CD4-positive, alpha-beta memory T cell (primary cell): ENCODE measurements around the gene ULBP2. TPM values are rescaled to one million over a fixed set of nuclear protein-coding genes. Genes with fewer than 3 reads are reported as not detected.
"Not testable (repeated sequence)": the region's sequence is repeated elsewhere in the genome, so short reads cannot be mapped to it uniquely, and the experiment has no call there.

ENCODE experiments used
- CTCF ChIA-PET: fragments of 350-600 bp; sonication (Branson Sonifier 250); formaldehyde crosslinking; loops from one replicate; lab custom pipeline; 2021; ENCODE audit warnings: inconsistent platforms; ENCODE audit not compliant: partially characterized antibody; lab: Charles Lee
- POLR2A ChIA-PET: fragments of 350-600 bp; sonication (Branson Sonifier 250); formaldehyde crosslinking; loops from one replicate; lab custom pipeline; 2021; ENCODE audit not compliant: partially characterized antibody; lab: Charles Lee
- DNase-seq, 5 donors: peaks; one replicate each; pipeline versions ENCODE4 v3.0.0 to v3.0.0-alpha.2; 2020 to 2022; ENCODE audit warnings: mixed read lengths in 1 of 5
- H3K27ac ChIP-seq: one replicate; pipeline ENCODE4 v1.7.0; 2013; ENCODE audit warnings: low read depth, low read length
- H3K27me3 ChIP-seq: 2 replicates; pipeline ENCODE4 v1.7.0; 2013; ENCODE audit warnings: mild to moderate bottlenecking, low read length, moderate library complexity; ENCODE audit not compliant: insufficient read depth
- H3K36me3 ChIP-seq: 2 replicates; pipeline ENCODE4 v1.7.0; 2013; ENCODE audit warnings: mild to moderate bottlenecking, low read length, moderate library complexity; ENCODE audit not compliant: insufficient read depth
- H3K4me1 ChIP-seq: 2 replicates; pipeline ENCODE4 v1.7.0; 2013; ENCODE audit warnings: mild to moderate bottlenecking, low read length, moderate library complexity; ENCODE audit not compliant: insufficient read depth
- H3K4me3 ChIP-seq, 2 donors: one replicate each; pipeline ENCODE4 v1.7.0; 2013; ENCODE audit warnings: low read length in 2 of 2, mild to moderate bottlenecking in 1 of 2
- H3K9me3 ChIP-seq, 2 donors: one replicate each; pipeline ENCODE4 v1.7.0; 2013; ENCODE audit warnings: low read length in 2 of 2, control low read depth in 1 of 2; ENCODE audit not compliant: control insufficient read depth in 1 of 2
- H3K27ac Mint-ChIP-seq, 7 donors: one replicate each; pipeline ENCODE4 v1.8.0; 2020 to 2021; ENCODE audit warnings: mixed read lengths in 7 of 7, mild to moderate bottlenecking in 6 of 7, inconsistent platforms in 3 of 7, moderate library complexity in 3 of 7
- H3K27me3 Mint-ChIP-seq, 2 donors: one replicate each; pipeline ENCODE4 v1.8.0; 2020 to 2021; ENCODE audit warnings: mixed read lengths in 2 of 2
- H3K36me3 Mint-ChIP-seq, 2 donors: one replicate each; pipeline ENCODE4 v1.8.0; 2020 to 2021; ENCODE audit warnings: mixed read lengths in 2 of 2, inconsistent platforms in 1 of 2, mild to moderate bottlenecking in 1 of 2
- H3K4me1 Mint-ChIP-seq, 4 donors: one replicate each; pipeline ENCODE4 v1.8.0; 2020 to 2021; ENCODE audit warnings: mixed read lengths in 4 of 4, mild to moderate bottlenecking in 1 of 4
- H3K4me3 Mint-ChIP-seq, 8 donors: one replicate each; pipeline ENCODE4 v1.8.0; 2020 to 2021; ENCODE audit warnings: mixed read lengths in 8 of 8, mild to moderate bottlenecking in 7 of 8, moderate library complexity in 6 of 8, inconsistent platforms in 3 of 8
- H3K9me3 Mint-ChIP-seq, 8 donors: one replicate each; pipeline ENCODE4 v1.8.0; 2020 to 2021; ENCODE audit warnings: mixed read lengths in 8 of 8, mild to moderate bottlenecking in 5 of 8, inconsistent platforms in 3 of 8, moderate library complexity in 1 of 8
- intact Hi-C: fragments of 100-400 bp; cut with micrococcal nuclease; formaldehyde crosslinking; loops from one replicate; pipeline ENCODE4 v1.15.1; 2023
- polyA plus RNA-seq, 2 donors: library from polyadenylated mRNA; unstranded; fragments of 300-500 nt; fragmentation: Illumina TruSeq; gene quantifications; one replicate each; pipeline ENCODE4 v1.2.3, GENCODE V29; 2021
- total RNA-seq, 2 experiments: library from RNA; stranded (reverse); gene quantifications; one replicate each; pipeline ENCODE4 v1.2.3, GENCODE V29; 2021

Gene ULBP2
- total and polyA plus RNA-seq, 4 experiments from 2014 or later = 0.28 to 1.1 TPM; not detected in 2

GRCh38 chr6:149990661-149991471 is 49.1 kb downstream of the ULBP2 start:
- H3K4me1 ChIP-seq = peaks cover 28% of the 10 kb centered on the region
- H3K27ac Mint-ChIP-seq = peak overlapping the region in 4 of 7 donors; percentile 18 to 58 (median 34)
- ChIA-PET CTCF (interaction anchor here (1.0 to 1.7 kb wide), 3 partner anchors 16 to 26 kb away, joined by 4 to 5 read pairs (median 4); no protein-coding TSS in a partner anchor), POLR2A (no interaction called here)
- peaks cover 22 to 42% (median 29%) of the 10 kb centered on the region in 4 donors for H3K4me1 Mint-ChIP-seq
- peaks cover 0 to 31% (median 15%) of the 10 kb centered on the region in 8 donors for H3K9me3 Mint-ChIP-seq
- H3K9me3 ChIP-seq = no peaks in the 10 kb centered on the region
- intact Hi-C loops = loop anchor here (1.0 to 2.0 kb wide), 2 partner anchors 14 to 26 kb away; no protein-coding TSS in a partner anchor
- peaks cover 69 to 79% of the 10 kb centered on the region in 2 donors for H3K27me3 Mint-ChIP-seq
- peak overlapping the region; percentile 63 to 93 (median 80) for H3K4me3 Mint-ChIP-seq
- peaks cover 4 to 6% of the 10 kb centered on the region in 2 donors for H3K36me3 Mint-ChIP-seq
- H3K27me3 ChIP-seq = peaks cover 75% of the 10 kb centered on the region
- H3K27ac ChIP-seq = no peak overlapping the region
- peak overlapping the region; percentile 38 to 40 for H3K4me3 ChIP-seq
- DNase-seq = peak in 4 of 5 donors; percentile 33 to 53 (median 42)
- no peaks in the 10 kb centered on the region for H3K36me3 ChIP-seq

GRCh38 chr6:149991472-149991795 is 49.6 kb downstream of the ULBP2 start:
- H3K27me3 Mint-ChIP-seq = peaks cover 68 to 76% of the 10 kb centered on the region in 2 donors
- H3K27ac Mint-ChIP-seq = peak overlapping the region in 1 of 7 donors; percentile 58
- H3K27ac ChIP-seq, DNase-seq, H3K9me3 ChIP-seq, H3K36me3 ChIP-seq, H3K36me3 Mint-ChIP-seq, H3K4me3 ChIP-seq: not testable (repeated sequence)
- peaks cover 73% of the 10 kb centered on the region for H3K27me3 ChIP-seq
- peaks cover 22 to 42% (median 29%) of the 10 kb centered on the region in 4 donors for H3K4me1 Mint-ChIP-seq
- peaks cover 28% of the 10 kb centered on the region for H3K4me1 ChIP-seq
- H3K9me3 Mint-ChIP-seq = peaks cover 0 to 31% (median 15%) of the 10 kb centered on the region in 8 donors
- intact Hi-C loops = loop anchor here (1.0 to 2.0 kb wide), 2 partner anchors 14 to 27 kb away; no protein-coding TSS in a partner anchor
- ChIA-PET POLR2A (interaction anchor here (1.3 kb wide), 1 partner anchor 51 kb away, joined by 3 read pairs; no protein-coding TSS in a partner anchor), CTCF (interaction anchor here (1.0 to 1.7 kb wide), 3 partner anchors 15 to 25 kb away, joined by 4 to 5 read pairs (median 4); no protein-coding TSS in a partner anchor)
- H3K4me3 Mint-ChIP-seq = peak overlapping the region; percentile 63 to 93 (median 80)

- intact Hi-C loops = loop anchor here (1.0 to 2.0 kb wide), 2 partner anchors 13 to 27 kb away; no protein-coding TSS in a partner anchor
- peaks cover 4 to 6% of the 10 kb centered on the region in 2 donors for H3K36me3 Mint-ChIP-seq
- Histone ChIP-seq H3K9me3 (no peaks in the 10 kb centered on the region), H3K27ac (no peak overlapping the region), H3K36me3 (no peaks in the 10 kb centered on the region), H3K4me3 (no peak overlapping the region), H3K27me3 (peaks cover 69% of the 10 kb centered on the region), H3K4me1 (peaks cover 28% of the 10 kb centered on the region)
- H3K27me3 Mint-ChIP-seq = peaks cover 67 to 77% of the 10 kb centered on the region in 2 donors
- peaks cover 0 to 28% (median 15%) of the 10 kb centered on the region in 8 donors for H3K9me3 Mint-ChIP-seq
- ChIA-PET POLR2A (interaction anchor here (1.3 kb wide), 1 partner anchor 51 kb away, joined by 3 read pairs; no protein-coding TSS in a partner anchor), CTCF (interaction anchor here (1.0 to 1.7 kb wide), 2 partner anchors 15 to 25 kb away, joined by 4 to 5 read pairs; no protein-coding TSS in a partner anchor)
- no peak for DNase-seq
- H3K4me1 Mint-ChIP-seq = peaks cover 22 to 42% (median 29%) of the 10 kb centered on the region in 4 donors
- no peak overlapping the region for H3K27ac Mint-ChIP-seq
- peak overlapping the region in 7 of 8 donors; percentile 63 to 93 (median 78) for H3K4me3 Mint-ChIP-seq
Measured at GRCh38 chr6:149991838-149992237, 50.0 kb downstream of the ULBP2 start.

GRCh38 chr6:149995235-149995750 is 53.5 kb downstream of the ULBP2 start:
- Mint-ChIP-seq H3K27me3 (peaks cover 56 to 60% of the 10 kb centered on the region in 2 donors), H3K36me3 (no peaks in the 10 kb centered on the region), H3K9me3 (peaks cover 0 to 3% (median 0%) of the 10 kb centered on the region in 8 donors), H3K27ac (peak overlapping the region in 1 of 7 donors; percentile 58), H3K4me1 (peaks cover 10 to 22% (median 16%) of the 10 kb centered on the region in 4 donors), H3K4me3 (no peak overlapping the region)
- Histone ChIP-seq H3K27ac (no peak overlapping the region), H3K4me3 (no peak overlapping the region), H3K27me3 (peaks cover 37% of the 10 kb centered on the region), H3K36me3 (no peaks in the 10 kb centered on the region), H3K4me1 (peaks cover 16% of the 10 kb centered on the region), H3K9me3 (no peaks in the 10 kb centered on the region)
- intact Hi-C loops = no loop called here
- POLR2A ChIA-PET = interaction anchor here (0.9 kb wide), 1 partner anchor 9 kb away, joined by 3 read pairs; no protein-coding TSS in a partner anchor
- CTCF ChIA-PET = no interaction called here
- no peak for DNase-seq

- peaks cover 11 to 22% (median 17%) of the 10 kb centered on the region in 4 donors for H3K4me1 Mint-ChIP-seq
- Histone ChIP-seq H3K36me3 (no peaks in the 10 kb centered on the region), H3K4me1 (peaks cover 14% of the 10 kb centered on the region), H3K9me3 (no peaks in the 10 kb centered on the region), H3K27ac (no peak overlapping the region), H3K27me3 (peaks cover 30% of the 10 kb centered on the region), H3K4me3 (no peak overlapping the region)
- H3K27me3 Mint-ChIP-seq = peaks cover 53 to 55% of the 10 kb centered on the region in 2 donors
- CTCF ChIA-PET = no interaction called here
- POLR2A ChIA-PET = no interaction called here
- H3K27ac Mint-ChIP-seq = no peak overlapping the region
- peaks cover 0 to 2% (median 0%) of the 10 kb centered on the region in 8 donors for H3K9me3 Mint-ChIP-seq
- intact Hi-C loops = no loop called here
- no peak overlapping the region for H3K4me3 Mint-ChIP-seq
- DNase-seq = no peak
- no peaks in the 10 kb centered on the region for H3K36me3 Mint-ChIP-seq
Measured at GRCh38 chr6:149995971-149996370, 54.2 kb downstream of the ULBP2 start.

Other genes starting within 250 kb of the ULBP2 start
- 10 to 100 TPM; 47.4 to 51.8 TPM for gene LATS1, start 223.9 kb upstream of the ULBP2 start, total RNA-seq
- 10 to 100 TPM in 1 of 2 donors, 1 to 10 TPM in 1; 5.8 to 16.4 TPM for gene LATS1, start 223.9 kb upstream of the ULBP2 start, polyA plus RNA-seq
- gene NUP43, start 195.5 kb upstream of the ULBP2 start, total RNA-seq = 10 to 100 TPM; 56.0 to 58.3 TPM
- gene NUP43, start 195.5 kb upstream of the ULBP2 start, polyA plus RNA-seq = 1 to 10 TPM; 1.9 to 7.3 TPM
- 10 to 100 TPM; 50.8 to 55.8 TPM for gene PCMT1, start 192.3 kb upstream of the ULBP2 start, total RNA-seq
- 100 to 1,000 TPM; 145 to 196 TPM for gene PCMT1, start 192.3 kb upstream of the ULBP2 start, polyA plus RNA-seq
- gene LRP11, start 77.7 kb upstream of the ULBP2 start, total RNA-seq = 1 to 10 TPM; 3.6 to 5.6 TPM
- gene LRP11, start 77.7 kb upstream of the ULBP2 start, polyA plus RNA-seq = 1 to 10 TPM; 1.2 to 2.3 TPM
- gene RAET1E, start 43.9 kb upstream of the ULBP2 start, total RNA-seq = not detected
- not detected for gene RAET1E, start 43.9 kb upstream of the ULBP2 start, polyA plus RNA-seq
- gene RAET1G, start 18.9 kb upstream of the ULBP2 start, total RNA-seq = not detected
- not detected for gene RAET1G, start 18.9 kb upstream of the ULBP2 start, polyA plus RNA-seq
- gene ULBP1, start 21.9 kb downstream of the ULBP2 start, total RNA-seq = not detected
- not detected for gene ULBP1, start 21.9 kb downstream of the ULBP2 start, polyA plus RNA-seq
- not detected for gene RAET1L, start 83.5 kb downstream of the ULBP2 start, total RNA-seq
- gene RAET1L, start 83.5 kb downstream of the ULBP2 start, polyA plus RNA-seq = not detected
- gene ULBP3, start 127.1 kb downstream of the ULBP2 start, total RNA-seq = under 1 TPM in 1 of 2 experiments, not detected in 1; 0.42 TPM
- under 1 TPM; 0.48 to 0.96 TPM for gene ULBP3, start 127.1 kb downstream of the ULBP2 start, polyA plus RNA-seq
- not detected for gene PPP1R14C, start 201.0 kb downstream of the ULBP2 start, total RNA-seq
- gene PPP1R14C, start 201.0 kb downstream of the ULBP2 start, polyA plus RNA-seq = not detected